ENCODE measurements around the gene RNF121. TPM values are rescaled to one million over a fixed set of nuclear protein-coding genes. Genes with fewer than 3 reads are reported as not detected.

The RNF121 gene
- total and polyA plus RNA-seq, 2 of the 4 experiments (the other 2 are of a cell fraction) = 43.4 to 88.7 TPM

Other genes with a start within 250 kb of the RNF121 start
- gene DEFB108B, start 95.8 kb upstream of the RNF121 start, total RNA-seq (2012; rRNA removed) = not detected in 2 replicates
- gene DEFB108B, start 95.8 kb upstream of the RNF121 start, polyA plus RNA-seq (2012; rRNA removed) = not detected in 2 replicates
- gene DEFB131B, start 50.6 kb upstream of the RNF121 start, total RNA-seq (2012; rRNA removed) = not detected in 2 replicates
- gene DEFB131B, start 50.6 kb upstream of the RNF121 start, polyA plus RNA-seq (2012; rRNA removed) = not detected in 2 replicates
- gene XNDC1N, start 452 bp upstream of the RNF121 start, total RNA-seq (2012; rRNA removed) = 7.2 and 8.8 TPM in 2 replicates
- 2.0 and 2.5 TPM in 2 replicates for gene XNDC1N, start 452 bp upstream of the RNF121 start, polyA plus RNA-seq (2012; rRNA removed)
- 0.83 and 0.90 TPM in 2 replicates for gene IL18BP, start 69.9 kb downstream of the RNF121 start, total RNA-seq (2012; rRNA removed)
- gene IL18BP, start 69.9 kb downstream of the RNF121 start, polyA plus RNA-seq (2012; rRNA removed) = 3.2 and 3.7 TPM in 2 replicates
- 56.7 and 61.7 TPM in 2 replicates for gene NUMA1, start 151.5 kb downstream of the RNF121 start, total RNA-seq (2012; rRNA removed)
- 97.0 and 107 TPM in 2 replicates for gene NUMA1, start 151.5 kb downstream of the RNF121 start, polyA plus RNA-seq (2012; rRNA removed)
- 4.4 and 5.6 TPM in 2 replicates for gene LRRC51, start 151.8 kb downstream of the RNF121 start, total RNA-seq (2012; rRNA removed)
- gene LRRC51, start 151.8 kb downstream of the RNF121 start, polyA plus RNA-seq (2012; rRNA removed) = 5.3 and 6.3 TPM in 2 replicates
- 118 and 137 TPM in 2 replicates for gene LAMTOR1, start 174.3 kb downstream of the RNF121 start, total RNA-seq (2012; rRNA removed)
- gene LAMTOR1, start 174.3 kb downstream of the RNF121 start, polyA plus RNA-seq (2012; rRNA removed) = 126 and 131 TPM in 2 replicates
- gene TOMT, start 176.9 kb downstream of the RNF121 start, total RNA-seq (2012; rRNA removed) = not detected in 2 replicates
- not detected in 2 replicates for gene TOMT, start 176.9 kb downstream of the RNF121 start, polyA plus RNA-seq (2012; rRNA removed)
- 66.3 and 108 TPM in 2 replicates for gene ANAPC15, start 183.6 kb downstream of the RNF121 start, total RNA-seq (2012; rRNA removed)
- 78.7 and 84.2 TPM in 2 replicates for gene ANAPC15, start 183.6 kb downstream of the RNF121 start, polyA plus RNA-seq (2012; rRNA removed)
- 0.36 TPM in 1 of 2 replicates, not detected in the other for gene FOLR3, start 206.7 kb downstream of the RNF121 start, total RNA-seq (2012; rRNA removed)
- 0.27 and 0.29 TPM in 2 replicates for gene FOLR3, start 206.7 kb downstream of the RNF121 start, polyA plus RNA-seq (2012; rRNA removed)